Smooth muscle cell (in vitro differentiated cells): ENCODE data around the gene MAST4. TPM values are rescaled to one million over a fixed set of nuclear protein-coding genes. Genes with fewer than 3 reads are reported as not detected.

Experiments used
- DNase-seq: peaks from one replicate; lab custom pipeline; 2025; ENCODE audit not compliant: unreplicated experiment; lab: John Stamatoyannopoulos, UW
- H2AFZ ChIP-seq: fragments of 200-600 bp; sonication (generic); 2 replicates; pipeline ENCODE4 v1.6.0; 2016; ENCODE audit warnings: antibody characterized with exemption, low read depth, mild to moderate bottlenecking
- H3F3A ChIP-seq: fragments of 200-600 bp; sonication (generic); 2 replicates; pipeline ENCODE4 v1.6.0; 2017; ENCODE audit warnings: antibody characterized with exemption, low read depth
- H3K27ac ChIP-seq: fragments of 200-600 bp; sonication (generic); 2 replicates; pipeline ENCODE4 v1.5.1; 2016; ENCODE audit warnings: low read depth, mild to moderate bottlenecking
- H3K27me3 ChIP-seq: fragments of 200-600 bp; sonication (generic); 2 replicates; pipeline ENCODE4 v1.6.1; 2016; ENCODE audit warnings: low read depth, mild to moderate bottlenecking
- H3K36me3 ChIP-seq: fragments of 200-600 bp; sonication (generic); 2 replicates; pipeline ENCODE4 v1.5.1; 2016; ENCODE audit warnings: low read depth
- H3K4me1 ChIP-seq: fragments of 200-600 bp; sonication (generic); 2 replicates; pipeline ENCODE4 v1.5.1; 2016; ENCODE audit warnings: low read depth
- H3K4me2 ChIP-seq: fragments of 200-600 bp; sonication (generic); 2 replicates; pipeline ENCODE4 v1.6.0; 2016; ENCODE audit warnings: mild to moderate bottlenecking
- H3K4me3 ChIP-seq: fragments of 200-600 bp; sonication (generic); 2 replicates; pipeline ENCODE4 v1.5.1; 2016; ENCODE audit warnings: mild to moderate bottlenecking
- H3K79me2 ChIP-seq: fragments of 200-600 bp; sonication (generic); 2 replicates; pipeline ENCODE4 v1.6.0; 2016; ENCODE audit warnings: low read depth, mild to moderate bottlenecking
- H3K9ac ChIP-seq: fragments of 200-600 bp; sonication (generic); 2 replicates; pipeline ENCODE4 v1.6.0; 2016; ENCODE audit warnings: low read depth
- H3K9me3 ChIP-seq: fragments of 200-600 bp; sonication (generic); replicated peaks from 2 replicates; pipeline ENCODE4 v1.5.1; 2016; ENCODE audit warnings: low read depth
- H4K20me1 ChIP-seq: fragments of 200-600 bp; sonication (generic); 2 replicates; pipeline ENCODE4 v1.6.0; 2016; ENCODE audit warnings: low read depth
- CTCF ChIP-seq: fragments of 200-600 bp; sonication (generic); IDR thresholded peaks from 2 replicates; pipeline ENCODE4 v1.5.1; 2017; ENCODE audit warnings: borderline replicate concordance, mild to moderate bottlenecking, antibody characterized with exemption; ENCODE audit not compliant: insufficient read depth, poor library complexity, severe bottlenecking
- WGBS: methylation state at CpG from one replicate; pipeline ENCODE4 v1.1.7; 2016; ENCODE audit warnings: low lambda C conversion rate; 5-methylcytosine and 5-hydroxymethylcytosine counted together
- polyA plus RNA-seq: library from polyadenylated mRNA; unstranded; fragments of >200 nt; fragmentation: Nextera tagmentation; extraction: Ambion mirVana; gene quantifications from 2 replicates; pipeline ENCODE4 v1.2.1, GENCODE V29; 2016
- total RNA-seq: library from RNA; depleted of rRNA; stranded (reverse); fragments of >200 nt; gene quantifications from 2 replicates; pipeline ENCODE4 v1.2.3, GENCODE V29; 2014

MAST4 gene
- total and polyA plus RNA-seq, 2 experiments from 2014 or later, result 6.3 to 24.0 TPM

- Histone ChIP-seq H2AFZ (no peak overlapping the region), H3K9me3 (no peaks in the 10 kb centered on the region), H3K27ac (no peak overlapping the region), H3K27me3 (no peaks in the 10 kb centered on the region), H3K79me2 (no peaks in the 10 kb centered on the region), H3K4me1 (peaks cover 4% of the 10 kb centered on the region), H3K4me2 (no peak overlapping the region), H3K4me3 (no peak overlapping the region), H3F3A (no peaks in the 10 kb centered on the region), H3K9ac (no peak overlapping the region), H4K20me1 (no peaks in the 10 kb centered on the region), H3K36me3 (no peaks in the 10 kb centered on the region)
- WGBS, result 58% methylated on average over 1 of the region's 1 CpG
- no peak for TF ChIP-seq CTCF
- DNase-seq, result no peak
These were observed 265.2 kb downstream of the MAST4 start for GRCh38 chr5:66861402-66861801.

- Histone ChIP-seq H2AFZ (no peak overlapping the region), H3K36me3 (no peaks in the 10 kb centered on the region), H3K27ac (no peak overlapping the region), H3K9ac (no peak overlapping the region), H3K27me3 (no peaks in the 10 kb centered on the region), H3K9me3 (no peaks in the 10 kb centered on the region), H3K4me3 (no peak overlapping the region), H3K79me2 (no peaks in the 10 kb centered on the region), H3K4me2 (no peak overlapping the region), H3F3A (no peaks in the 10 kb centered on the region), H4K20me1 (no peaks in the 10 kb centered on the region), H3K4me1 (peaks cover 4% of the 10 kb centered on the region)
- WGBS, result 77% methylated on average over 2 of the region's 2 CpGs
- DNase-seq, result no peak
- no peak for TF ChIP-seq CTCF
These were observed 265.8 kb downstream of the MAST4 start for GRCh38 chr5:66862020-66862419.

- H3K27me3 ChIP-seq, result no peaks in the 10 kb centered on the region
- DNase-seq, result no peak
- no peak for TF ChIP-seq CTCF
- no peak overlapping the region for H3K27ac ChIP-seq
- H3K79me2 ChIP-seq, result no peaks in the 10 kb centered on the region
- H3K9me3 ChIP-seq, result no peaks in the 10 kb centered on the region
- no peaks in the 10 kb centered on the region for H3F3A ChIP-seq
- no peak overlapping the region for H3K9ac ChIP-seq
- H2AFZ ChIP-seq, result no peak overlapping the region
- peaks cover 8% of the 10 kb centered on the region for H3K4me1 ChIP-seq
- 77% methylated on average over 6 of the region's 6 CpGs for WGBS
- no peaks in the 10 kb centered on the region for H3K36me3 ChIP-seq
- no peak overlapping the region for H3K4me3 ChIP-seq
- H4K20me1 ChIP-seq, result no peaks in the 10 kb centered on the region
- no peak overlapping the region for H3K4me2 ChIP-seq
These were observed 267.3 kb downstream of the MAST4 start for GRCh38 chr5:66863243-66864170.
